ENCODE results near the gene GALNT13. TPM values are rescaled to one million over a fixed set of nuclear protein-coding genes. Genes with fewer than 3 reads are reported as not detected.

The GALNT13 gene
- total and polyA plus RNA-seq, 3 donors from 2014 or later: 0.55 to 2.2 (median 0.92) TPM

DNA sequence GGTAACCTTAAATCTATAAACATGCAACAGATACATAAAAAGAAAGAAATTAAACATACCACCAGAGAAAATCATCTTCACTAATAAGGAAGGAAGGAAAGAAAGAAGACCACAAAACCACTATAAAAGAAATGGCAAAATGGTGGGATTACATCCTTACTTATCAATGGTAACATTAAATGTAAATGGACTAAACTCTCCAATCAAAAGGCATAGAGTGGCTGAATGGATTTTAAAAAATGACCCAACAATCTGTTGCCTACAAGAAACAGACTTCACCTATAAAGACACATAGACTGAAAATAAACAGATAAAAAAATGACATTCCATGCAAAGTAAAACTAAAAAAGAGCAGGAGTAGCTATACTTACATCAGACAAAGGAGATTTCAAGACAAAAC is 195.4 kb downstream of the GALNT13 start:
- no peak for TF ChIP-seq POLR2A (IDR thresholded peaks at IDR 0.05)
- TF ChIP-seq, protein P1, sequence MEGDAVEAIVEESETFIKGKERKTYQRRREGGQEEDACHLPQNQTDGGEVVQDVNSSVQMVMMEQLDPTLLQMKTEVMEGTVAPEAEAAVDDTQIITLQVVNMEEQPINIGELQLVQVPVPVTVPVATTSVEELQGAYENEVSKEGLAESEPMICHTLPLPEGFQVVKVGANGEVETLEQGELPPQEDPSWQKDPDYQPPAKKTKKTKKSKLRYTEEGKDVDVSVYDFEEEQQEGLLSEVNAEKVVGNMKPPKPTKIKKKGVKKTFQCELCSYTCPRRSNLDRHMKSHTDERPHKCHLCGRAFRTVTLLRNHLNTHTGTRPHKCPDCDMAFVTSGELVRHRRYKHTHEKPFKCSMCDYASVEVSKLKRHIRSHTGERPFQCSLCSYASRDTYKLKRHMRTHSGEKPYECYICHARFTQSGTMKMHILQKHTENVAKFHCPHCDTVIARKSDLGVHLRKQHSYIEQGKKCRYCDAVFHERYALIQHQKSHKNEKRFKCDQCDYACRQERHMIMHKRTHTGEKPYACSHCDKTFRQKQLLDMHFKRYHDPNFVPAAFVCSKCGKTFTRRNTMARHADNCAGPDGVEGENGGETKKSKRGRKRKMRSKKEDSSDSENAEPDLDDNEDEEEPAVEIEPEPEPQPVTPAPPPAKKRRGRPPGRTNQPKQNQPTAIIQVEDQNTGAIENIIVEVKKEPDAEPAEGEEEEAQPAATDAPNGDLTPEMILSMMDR (IDR thresholded peaks at IDR 0.05): no peak

DNA sequence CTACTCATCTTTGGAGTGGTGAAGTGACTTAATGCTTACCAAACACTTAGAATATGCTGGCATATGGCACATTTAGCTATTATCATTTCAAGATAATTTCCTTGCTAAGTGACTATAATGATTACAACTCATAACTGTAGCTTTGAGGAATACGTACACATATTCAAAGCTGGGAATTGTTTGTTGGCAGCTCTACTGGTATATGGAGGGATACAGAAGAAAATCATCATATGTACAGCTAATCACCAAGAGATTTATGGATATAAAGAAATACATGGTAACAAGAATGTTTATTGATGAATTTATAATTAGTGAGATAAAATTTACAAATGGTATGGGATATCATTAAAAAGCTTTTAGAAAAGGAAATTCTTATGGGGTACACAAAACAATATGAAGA is 207.2 kb downstream of the GALNT13 start:
- intact Hi-C loops (cut with DNase I; ENCODE audit: low total_unique reads): no loop called here
- WGBS, 2 donors: 64 to 66% methylated on average over 1 of the region's 1 CpG

More for the DNA sequence above, 195.4 kb downstream of the GALNT13 start:
- no peaks in the 10 kb centered on the region for H3K9me3 ChIP-seq
- H3K36me3 ChIP-seq (ENCODE audit: low read depth, missing control alignments): no peaks in the 10 kb centered on the region
- H3K4me1 ChIP-seq: no peaks in the 10 kb centered on the region
- no peak overlapping the region for H3K27ac ChIP-seq
- H3K4me3 ChIP-seq: no peak overlapping the region
- intact Hi-C loops (cut with DNase I; ENCODE audit: low total_unique reads): no loop called here
- H3K27me3 ChIP-seq: no peaks in the 10 kb centered on the region
- no peak for DNase-seq

DNA sequence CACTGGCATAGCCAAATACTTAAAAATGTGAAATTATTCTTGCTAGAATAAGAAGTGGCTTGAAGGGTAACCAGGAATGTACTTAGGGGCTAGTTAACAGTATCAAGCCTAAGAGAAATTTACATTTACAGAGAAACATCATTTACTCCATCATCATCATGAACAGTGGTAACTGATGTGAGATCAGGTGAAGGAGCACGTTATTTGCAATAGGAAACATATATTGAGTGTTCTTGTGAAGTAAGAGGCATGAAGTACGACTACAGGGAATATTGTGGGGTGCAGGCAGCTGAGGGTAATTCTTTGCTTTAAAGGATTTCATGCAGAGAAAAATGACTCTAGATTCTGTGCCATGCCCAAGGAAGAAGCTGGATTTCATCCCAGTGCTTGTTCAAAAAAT is 220.8 kb downstream of the GALNT13 start:
- H3K4me3 ChIP-seq: no peak overlapping the region
- no peaks in the 10 kb centered on the region for H3K36me3 ChIP-seq (ENCODE audit: low read depth, missing control alignments)
- intact Hi-C loops (cut with DNase I; ENCODE audit: low total_unique reads): no loop called here
- no peak for DNase-seq
- WGBS, 2 donors: 83 to 86% methylated on average over 2 of the region's 2 CpGs
- no peaks in the 10 kb centered on the region for H3K9me3 ChIP-seq
- no peaks in the 10 kb centered on the region for H3K27me3 ChIP-seq
- no peak overlapping the region for H3K27ac ChIP-seq
- H3K4me1 ChIP-seq: no peaks in the 10 kb centered on the region
- no peak for TF ChIP-seq POLR2A (IDR thresholded peaks at IDR 0.05)
- TF ChIP-seq, protein P1 (IDR thresholded peaks at IDR 0.05): no peak

More for the DNA sequence above, 207.2 kb downstream of the GALNT13 start:
- Histone ChIP-seq H3K27ac (no peak overlapping the region), H3K9me3 (no peaks in the 10 kb centered on the region), H3K4me3 (no peak overlapping the region), H3K36me3 (ENCODE audit: low read depth, missing control alignments) (no peaks in the 10 kb centered on the region), H3K4me1 (no peaks in the 10 kb centered on the region), H3K27me3 (no peaks in the 10 kb centered on the region)
- TF ChIP-seq, protein P1 (IDR thresholded peaks at IDR 0.05): no peak
- TF ChIP-seq POLR2A (IDR thresholded peaks at IDR 0.05): no peak
- DNase-seq: no peak

DNA sequence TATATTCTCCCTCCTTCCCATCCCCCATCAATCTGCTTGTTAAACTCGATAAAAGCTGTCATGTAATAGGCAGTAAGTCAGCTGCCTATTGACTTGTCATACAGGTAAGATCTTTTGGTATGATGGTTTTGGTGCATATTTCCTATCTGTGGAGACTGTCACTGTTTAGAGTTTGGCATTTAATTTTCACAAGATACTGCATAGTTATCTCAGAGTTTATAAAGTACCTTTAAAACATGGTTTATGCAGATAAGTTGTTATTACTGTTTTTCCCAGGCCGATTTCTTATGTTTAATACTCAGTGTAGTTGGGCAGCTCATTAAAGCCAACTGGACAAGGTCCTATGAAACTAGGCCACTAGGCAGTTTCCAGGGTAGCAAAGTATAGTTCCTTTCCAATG is 222.1 kb downstream of the GALNT13 start:
- DNase-seq: no peak
- Histone ChIP-seq H3K4me3 (no peak overlapping the region), H3K36me3 (ENCODE audit: low read depth, missing control alignments) (no peaks in the 10 kb centered on the region), H3K9me3 (no peaks in the 10 kb centered on the region), H3K27ac (no peak overlapping the region), H3K27me3 (no peaks in the 10 kb centered on the region), H3K4me1 (no peaks in the 10 kb centered on the region)
- no peak for TF ChIP-seq POLR2A (IDR thresholded peaks at IDR 0.05)
- TF ChIP-seq, protein P1 (IDR thresholded peaks at IDR 0.05): no peak
- intact Hi-C loops (cut with DNase I; ENCODE audit: low total_unique reads): no loop called here
- 77 to 79% methylated on average over 2 of the region's 2 CpGs for WGBS, 2 donors

DNA sequence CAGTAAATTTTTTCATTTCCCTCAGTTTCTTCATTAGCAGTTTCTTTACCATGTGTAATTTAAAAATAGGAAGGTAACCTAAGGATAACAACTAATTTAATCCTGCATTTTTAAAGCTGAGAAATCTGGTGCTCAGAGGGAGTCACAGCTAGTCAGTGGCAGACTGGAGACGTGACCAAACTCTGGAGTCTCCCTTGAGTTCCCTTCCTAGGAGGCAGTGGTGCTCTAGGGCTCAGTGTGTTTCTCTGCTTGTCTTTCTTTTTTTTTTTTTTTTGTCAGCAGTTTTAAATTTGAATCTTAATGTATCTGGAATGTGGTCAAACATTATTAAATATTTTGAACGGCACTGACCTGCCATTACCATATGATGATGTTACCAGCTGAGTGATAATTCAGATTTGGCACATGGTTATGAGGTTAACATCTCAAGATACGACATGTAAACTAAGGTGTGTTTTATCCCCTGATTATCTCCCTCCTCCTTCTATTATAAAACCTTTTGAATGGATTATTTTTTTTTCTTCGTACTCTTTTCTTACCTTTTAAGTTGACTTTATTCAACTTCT is 226.2 kb downstream of the GALNT13 start:
- intact Hi-C loops (cut with DNase I; ENCODE audit: low total_unique reads): no loop called here

More for the DNA sequence above, 226.2 kb downstream of the GALNT13 start:
- H3K4me1 ChIP-seq: no peaks in the 10 kb centered on the region
- WGBS, 2 donors: 82 to 86% methylated on average over 4 of the region's 4 CpGs
- no peaks in the 10 kb centered on the region for H3K36me3 ChIP-seq (ENCODE audit: low read depth, missing control alignments)
- no peak overlapping the region for H3K27ac ChIP-seq
- no peaks in the 10 kb centered on the region for H3K9me3 ChIP-seq
- TF ChIP-seq, protein P1 (IDR thresholded peaks at IDR 0.05): no peak
- TF ChIP-seq POLR2A (IDR thresholded peaks at IDR 0.05): no peak
- no peaks in the 10 kb centered on the region for H3K27me3 ChIP-seq
- no peak overlapping the region for H3K4me3 ChIP-seq
- DNase-seq: no peak

Data from testis (tissue), 3 donors.